Hematopoietic multipotent progenitor cell treated with erythropoietin and hydrocortisone succinate and interleukin-3 and kit ligand, for 15 days (in vitro differentiated cells): ENCODE measurements around the gene BRD1.
"Not testable (repeated sequence)": the region's sequence is repeated elsewhere in the genome, so short reads cannot be mapped to it uniquely, and the experiment has no call there.

Source experiments
- DNase-seq: peaks from one replicate; pipeline ENCODE4 v3.0.0-alpha.2; 2015; ENCODE audit warnings: low spot score

BRD1 gene

GRCh38 chr22:49853981-49854831 lies 26.5 kb upstream of the BRD1 start:
- peak; percentile 16 for DNase-seq

- DNase-seq, result peak; percentile 99
Measured at GRCh38 chr22:49852898-49853894, 25.5 kb upstream of the BRD1 start, which contains the start of gene ZBED4. TSS of gene ZBED4 (plus strand) at chr22:49853844. CDS start at chr22:49883663, 29,819 bp downstream.

DNA sequence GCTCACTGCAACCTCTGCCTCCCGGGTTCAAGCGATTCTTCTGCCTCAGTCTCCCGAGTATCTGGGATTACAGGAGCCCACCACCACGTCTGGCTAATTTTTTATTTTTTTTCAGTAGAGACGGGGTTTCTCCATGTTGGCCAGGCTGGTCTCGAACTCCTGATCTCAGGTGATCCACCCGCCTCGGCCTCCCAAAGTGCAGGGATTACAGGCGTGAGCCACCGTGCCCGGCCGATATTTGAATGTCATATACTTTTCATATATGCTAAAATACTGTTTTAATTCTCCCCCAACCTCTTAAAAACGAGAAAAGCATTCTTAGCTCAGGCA lies 24.9 kb upstream of the BRD1 start:
- not testable (repeated sequence) for DNase-seq

DNA sequence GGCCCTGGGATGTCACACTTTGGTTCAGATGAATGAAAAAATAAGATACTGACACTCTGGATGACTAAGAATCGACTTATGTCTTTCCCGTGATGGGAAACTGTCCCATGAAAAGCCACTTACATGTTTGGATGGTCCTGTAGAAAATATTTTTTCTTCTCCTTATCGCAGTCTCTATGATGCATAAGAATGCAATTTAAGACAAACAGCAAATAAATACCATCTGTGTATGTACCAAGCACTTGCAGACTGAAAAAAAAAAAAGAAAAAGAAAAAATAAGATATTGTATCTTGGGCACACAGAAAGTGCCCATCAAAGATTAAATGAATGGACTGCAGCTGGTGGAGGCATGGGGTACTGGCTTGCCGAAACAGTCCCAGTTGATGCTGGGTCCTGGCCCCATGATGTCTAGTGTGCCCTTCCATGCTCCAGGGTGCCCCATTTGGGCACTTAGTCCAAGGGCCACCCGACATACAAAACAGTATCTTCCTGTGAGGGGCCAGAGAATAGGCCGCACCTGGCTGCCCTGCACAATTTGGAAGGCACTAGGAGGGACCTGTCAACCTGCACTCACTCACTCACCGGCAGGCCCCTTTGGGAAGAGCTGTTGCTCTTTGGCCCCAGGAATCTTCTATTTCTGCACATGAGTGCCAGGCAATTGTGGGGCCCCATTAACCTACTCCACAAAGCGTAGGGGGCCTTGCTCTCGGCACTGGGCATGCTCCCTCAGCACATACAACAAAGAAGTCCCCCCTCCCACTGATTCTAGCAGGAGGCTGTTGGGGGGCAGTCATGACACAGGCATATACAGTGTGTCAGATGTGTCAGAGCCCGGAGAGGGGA lies 23.5 kb upstream of the BRD1 start:
- no peak for DNase-seq

- no peak for DNase-seq
Measured at GRCh38 chr22:49850021-49850911, 22.6 kb upstream of the BRD1 start.

GRCh38 chr22:49849161-49850020 lies 21.7 kb upstream of the BRD1 start:
- DNase-seq, result no peak

DNA sequence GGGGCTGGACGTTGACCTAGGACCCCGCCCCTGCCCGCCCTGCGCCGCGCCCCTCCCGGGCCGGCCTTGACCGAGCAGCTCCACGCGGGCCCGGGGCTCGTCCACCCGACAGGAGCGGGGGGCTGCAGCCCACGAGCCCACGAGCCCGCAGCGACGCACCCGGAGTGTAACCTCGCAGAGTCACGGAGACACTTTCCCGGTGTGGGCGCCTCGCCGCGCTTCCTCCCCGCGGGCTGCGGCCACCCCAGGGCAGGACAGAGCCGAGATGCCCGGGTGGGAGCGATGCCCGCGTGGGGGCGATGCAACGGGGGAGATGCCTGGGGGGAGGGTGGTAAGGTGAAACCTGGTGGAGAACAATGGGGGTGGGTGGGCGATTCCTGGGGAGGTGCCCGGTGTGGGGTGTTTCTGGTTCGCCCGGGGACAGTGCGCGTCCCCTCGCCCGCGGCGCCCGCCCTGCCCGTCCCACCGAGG lies 21.1 kb upstream of the BRD1 start:
- no peak for DNase-seq

GRCh38 chr22:49847751-49848689 lies 20.3 kb upstream of the BRD1 start:
- DNase-seq, result no peak

- no peak for DNase-seq
Measured at GRCh38 chr22:49845666-49846459, 18.2 kb upstream of the BRD1 start.

- DNase-seq, result no peak
Measured at GRCh38 chr22:49845241-49845640, 17.6 kb upstream of the BRD1 start.

GRCh38 chr22:49838771-49839717 lies 11.4 kb upstream of the BRD1 start:
- DNase-seq, result no peak

GRCh38 chr22:49833340-49834007 lies 5.8 kb upstream of the BRD1 start:
- DNase-seq, result no peak

DNA sequence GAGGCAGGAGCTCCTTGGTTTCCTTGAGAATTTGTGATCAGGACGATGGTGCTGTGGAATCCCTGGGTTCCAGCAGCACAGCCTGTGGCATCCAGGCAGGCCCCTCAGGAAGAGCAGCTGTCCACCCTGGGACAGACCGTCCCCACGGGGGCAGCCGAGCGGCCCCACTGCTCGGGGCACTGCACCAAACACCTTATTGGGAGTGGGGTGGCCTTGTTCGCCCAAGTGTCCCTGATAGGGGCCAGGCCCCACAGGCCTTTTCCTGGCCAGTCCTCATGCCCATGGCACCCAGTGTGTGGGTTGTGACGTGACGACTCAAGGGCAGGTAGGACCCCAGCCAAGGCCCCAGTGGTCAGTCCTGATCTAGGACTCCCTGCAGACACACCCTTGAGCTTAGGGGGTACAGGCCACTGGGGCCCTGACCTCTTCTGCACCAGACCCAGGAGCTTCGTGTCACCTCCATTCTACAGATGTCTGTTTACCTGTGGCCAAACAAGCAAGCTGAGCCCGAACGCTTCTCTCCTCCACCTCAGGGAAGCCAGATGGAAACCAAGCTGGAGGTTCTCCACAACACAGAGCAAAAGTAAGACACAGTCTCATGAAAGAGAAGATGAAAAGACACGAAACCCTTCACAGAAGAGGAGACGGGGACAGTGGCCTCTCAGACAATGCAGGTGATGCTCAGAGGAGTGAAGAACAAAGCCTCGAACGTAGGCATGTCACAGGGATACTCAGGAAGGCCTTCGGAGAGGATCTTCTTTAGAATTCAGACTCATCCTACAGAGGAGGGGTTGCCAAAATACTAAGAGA lies 1.6 kb upstream of the BRD1 start:
- DNase-seq, result no peak

GRCh38 chr22:49828599-49828965 lies 909 bp upstream of the BRD1 start:
- no peak for DNase-seq

- DNase-seq, result peak; percentile 36
Measured at GRCh38 chr22:49827271-49827852, 311 bp downstream of the BRD1 start.
